ENCODE measurements around the gene SESN1.

DNA sequence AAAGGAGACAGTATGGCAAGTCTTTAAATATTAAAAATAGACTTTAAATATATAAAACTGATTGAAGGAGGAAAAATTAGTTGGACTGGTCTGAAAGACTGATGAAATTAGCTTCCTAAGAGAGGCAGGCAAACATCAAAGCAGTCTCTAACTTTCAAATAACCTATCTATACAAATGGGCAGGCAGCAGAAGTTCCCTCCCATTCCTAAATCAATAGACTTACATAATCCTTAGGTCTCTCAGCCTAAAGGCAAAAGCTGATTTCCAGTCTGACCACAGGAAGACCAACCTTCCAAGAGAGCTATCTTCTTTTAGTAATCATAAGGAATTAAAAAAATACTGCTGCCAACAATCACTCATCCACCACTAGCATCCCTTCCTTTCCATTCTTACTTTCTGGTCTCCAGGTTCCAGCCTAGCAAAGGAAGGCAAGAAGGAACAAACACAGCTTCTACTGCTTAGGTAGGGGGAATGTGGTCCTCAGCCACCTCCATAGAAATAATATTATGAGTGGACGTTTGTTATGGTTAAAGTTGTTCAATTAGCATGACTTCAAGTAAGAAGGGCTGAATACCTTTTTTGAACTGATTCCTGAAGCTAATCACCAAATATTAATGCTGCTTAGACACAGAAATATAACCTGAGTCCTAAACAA is 44.1 kb downstream of the SESN1 start:
- TF ChIP-seq, protein P1, sequence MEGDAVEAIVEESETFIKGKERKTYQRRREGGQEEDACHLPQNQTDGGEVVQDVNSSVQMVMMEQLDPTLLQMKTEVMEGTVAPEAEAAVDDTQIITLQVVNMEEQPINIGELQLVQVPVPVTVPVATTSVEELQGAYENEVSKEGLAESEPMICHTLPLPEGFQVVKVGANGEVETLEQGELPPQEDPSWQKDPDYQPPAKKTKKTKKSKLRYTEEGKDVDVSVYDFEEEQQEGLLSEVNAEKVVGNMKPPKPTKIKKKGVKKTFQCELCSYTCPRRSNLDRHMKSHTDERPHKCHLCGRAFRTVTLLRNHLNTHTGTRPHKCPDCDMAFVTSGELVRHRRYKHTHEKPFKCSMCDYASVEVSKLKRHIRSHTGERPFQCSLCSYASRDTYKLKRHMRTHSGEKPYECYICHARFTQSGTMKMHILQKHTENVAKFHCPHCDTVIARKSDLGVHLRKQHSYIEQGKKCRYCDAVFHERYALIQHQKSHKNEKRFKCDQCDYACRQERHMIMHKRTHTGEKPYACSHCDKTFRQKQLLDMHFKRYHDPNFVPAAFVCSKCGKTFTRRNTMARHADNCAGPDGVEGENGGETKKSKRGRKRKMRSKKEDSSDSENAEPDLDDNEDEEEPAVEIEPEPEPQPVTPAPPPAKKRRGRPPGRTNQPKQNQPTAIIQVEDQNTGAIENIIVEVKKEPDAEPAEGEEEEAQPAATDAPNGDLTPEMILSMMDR (conservative IDR thresholded peaks at IDR 0.05; ENCODE audit: low read length): no peak
- no peak for TF ChIP-seq EZH2phosphoT487 (IDR thresholded peaks at IDR 0.05; ENCODE audit: borderline replicate concordance, low read depth, low read length)

Data from OCI-LY7 (cell line).